Measurements from ENCODE around the gene AADAC. TPM values are rescaled to one million over a fixed set of nuclear protein-coding genes. Genes with fewer than 3 reads are reported as not detected.

Gene AADAC
- total and polyA plus RNA-seq, 2 experiments from 2014 or later = 47.8 to 94.0 TPM

DNA sequence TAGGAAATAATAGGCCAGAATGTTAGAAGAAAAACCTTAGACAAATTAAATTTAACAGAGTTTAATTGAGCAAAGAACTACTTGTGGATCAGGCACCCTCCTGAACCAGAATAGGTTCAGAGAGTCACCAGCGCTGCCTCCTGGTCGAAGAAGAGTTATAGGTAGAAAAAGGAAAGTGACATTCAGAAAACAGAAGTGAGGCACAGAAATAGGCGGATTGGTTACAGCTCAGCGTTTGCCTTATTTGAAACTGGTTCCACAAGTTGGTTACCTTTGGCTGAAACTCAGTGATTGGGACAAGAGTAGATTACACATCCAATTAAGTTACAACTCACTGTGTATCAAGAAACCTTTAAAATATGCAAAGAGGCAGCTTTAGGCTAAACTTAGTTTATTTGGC lies 4.4 kb downstream of the AADAC start:
- H3K79me2 ChIP-seq = no peaks in the 10 kb centered on the region
- H3K4me2 ChIP-seq = no peak overlapping the region
- H3K4me3 ChIP-seq = no peak overlapping the region
- H2AFZ ChIP-seq = no peak overlapping the region
- WGBS (ENCODE audit: low lambda C conversion rate, missing lambda C conversion rate) = 84% methylated on average over 4 of the region's 4 CpGs
- H3K27me3 ChIP-seq = no peaks in the 10 kb centered on the region
- no peak overlapping the region for H3K27ac ChIP-seq
- no peaks in the 10 kb centered on the region for H3K36me3 ChIP-seq (replicated peaks; ENCODE audit: insufficient read depth, low read depth)
- H3K9me2 ChIP-seq (replicated peaks; ENCODE audit: insufficient read depth) = no peaks in the 10 kb centered on the region
- H3K4me1 ChIP-seq (ENCODE audit: insufficient read depth) = no peaks in the 10 kb centered on the region
- no peaks in the 10 kb centered on the region for H4K20me1 ChIP-seq (ENCODE audit: insufficient read depth, poor library complexity, severe bottlenecking)
- TF ChIP-seq EZH2phosphoT487 (IDR thresholded peaks at IDR 0.05; ENCODE audit: low read depth, severe bottlenecking, unreplicated experiment) = no peak
- TF ChIP-seq, protein P1, sequence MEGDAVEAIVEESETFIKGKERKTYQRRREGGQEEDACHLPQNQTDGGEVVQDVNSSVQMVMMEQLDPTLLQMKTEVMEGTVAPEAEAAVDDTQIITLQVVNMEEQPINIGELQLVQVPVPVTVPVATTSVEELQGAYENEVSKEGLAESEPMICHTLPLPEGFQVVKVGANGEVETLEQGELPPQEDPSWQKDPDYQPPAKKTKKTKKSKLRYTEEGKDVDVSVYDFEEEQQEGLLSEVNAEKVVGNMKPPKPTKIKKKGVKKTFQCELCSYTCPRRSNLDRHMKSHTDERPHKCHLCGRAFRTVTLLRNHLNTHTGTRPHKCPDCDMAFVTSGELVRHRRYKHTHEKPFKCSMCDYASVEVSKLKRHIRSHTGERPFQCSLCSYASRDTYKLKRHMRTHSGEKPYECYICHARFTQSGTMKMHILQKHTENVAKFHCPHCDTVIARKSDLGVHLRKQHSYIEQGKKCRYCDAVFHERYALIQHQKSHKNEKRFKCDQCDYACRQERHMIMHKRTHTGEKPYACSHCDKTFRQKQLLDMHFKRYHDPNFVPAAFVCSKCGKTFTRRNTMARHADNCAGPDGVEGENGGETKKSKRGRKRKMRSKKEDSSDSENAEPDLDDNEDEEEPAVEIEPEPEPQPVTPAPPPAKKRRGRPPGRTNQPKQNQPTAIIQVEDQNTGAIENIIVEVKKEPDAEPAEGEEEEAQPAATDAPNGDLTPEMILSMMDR (IDR thresholded peaks at IDR 0.05; ENCODE audit: poor library complexity) = no peak
- TF ChIP-seq EZH2 (IDR thresholded peaks at IDR 0.05; ENCODE audit: borderline replicate concordance) = no peak
- DNase-seq (ENCODE audit: low spot score) = no peak
- H3K9me3 ChIP-seq (ENCODE audit: low read depth) = no peaks in the 10 kb centered on the region

DNA sequence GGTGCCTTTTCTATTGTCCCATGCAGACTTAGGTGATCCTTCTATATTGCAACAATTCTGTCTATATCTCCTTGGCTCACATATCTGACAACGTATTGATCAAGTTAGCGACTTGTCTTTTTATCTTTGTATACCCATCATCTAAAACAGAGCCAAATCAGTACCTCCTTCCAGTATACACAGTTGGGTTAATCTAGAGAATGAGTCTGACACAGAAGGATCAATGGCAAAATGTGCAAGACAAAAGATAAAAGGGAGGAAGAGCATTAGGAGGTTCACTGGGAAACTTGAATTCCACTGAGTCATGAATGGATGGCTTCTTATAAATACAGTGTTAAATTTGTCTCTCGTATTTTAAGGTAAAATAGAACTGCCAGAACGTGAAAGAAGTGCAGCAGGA lies 6.0 kb downstream of the AADAC start:
- DNase-seq (ENCODE audit: low spot score) = no peak
- no peaks in the 10 kb centered on the region for H3K27me3 ChIP-seq
- H3K4me1 ChIP-seq (ENCODE audit: insufficient read depth) = no peaks in the 10 kb centered on the region
- no peak overlapping the region for H3K27ac ChIP-seq
- no peaks in the 10 kb centered on the region for H4K20me1 ChIP-seq (ENCODE audit: insufficient read depth, poor library complexity, severe bottlenecking)
- TF ChIP-seq EZH2phosphoT487 (IDR thresholded peaks at IDR 0.05; ENCODE audit: low read depth, severe bottlenecking, unreplicated experiment) (no peak), EZH2 (IDR thresholded peaks at IDR 0.05; ENCODE audit: borderline replicate concordance) (no peak)
- TF ChIP-seq, protein P1 (IDR thresholded peaks at IDR 0.05; ENCODE audit: poor library complexity) = no peak
- H3K4me3 ChIP-seq = no peak overlapping the region
- no peaks in the 10 kb centered on the region for H3K36me3 ChIP-seq (replicated peaks; ENCODE audit: insufficient read depth, low read depth)
- H2AFZ ChIP-seq = no peak overlapping the region
- no peaks in the 10 kb centered on the region for H3K9me2 ChIP-seq (replicated peaks; ENCODE audit: insufficient read depth)
- no peaks in the 10 kb centered on the region for H3K9me3 ChIP-seq (ENCODE audit: low read depth)
- no peak overlapping the region for H3K4me2 ChIP-seq
- no peaks in the 10 kb centered on the region for H3K79me2 ChIP-seq
- 74% methylated on average over 4 of the region's 4 CpGs for WGBS (ENCODE audit: low lambda C conversion rate, missing lambda C conversion rate)

DNA sequence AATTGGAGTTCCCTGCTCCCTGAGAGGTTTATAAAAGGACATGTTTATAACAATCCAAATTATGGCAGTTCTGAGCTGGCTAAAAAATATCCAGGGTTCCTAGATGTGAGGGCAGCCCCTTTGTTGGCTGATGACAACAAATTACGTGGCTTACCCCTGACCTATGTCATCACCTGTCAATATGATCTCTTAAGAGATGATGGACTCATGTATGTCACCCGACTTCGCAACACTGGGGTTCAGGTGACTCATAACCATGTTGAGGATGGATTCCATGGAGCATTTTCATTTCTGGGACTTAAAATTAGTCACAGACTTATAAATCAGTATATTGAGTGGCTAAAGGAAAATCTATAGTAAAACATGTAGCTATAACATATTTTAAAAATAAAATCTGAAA lies 13.9 kb downstream of the AADAC start:
- Histone ChIP-seq H3K79me2 (no peaks in the 10 kb centered on the region), H3K9me3 (ENCODE audit: low read depth) (no peaks in the 10 kb centered on the region), H3K36me3 (replicated peaks; ENCODE audit: insufficient read depth, low read depth) (no peaks in the 10 kb centered on the region), H3K4me2 (no peak overlapping the region), H3K4me3 (no peak overlapping the region), H3K27me3 (no peaks in the 10 kb centered on the region), H3K27ac (no peak overlapping the region), H3K9me2 (replicated peaks; ENCODE audit: insufficient read depth) (no peaks in the 10 kb centered on the region), H4K20me1 (ENCODE audit: insufficient read depth, poor library complexity, severe bottlenecking) (no peaks in the 10 kb centered on the region), H3K4me1 (ENCODE audit: insufficient read depth) (no peaks in the 10 kb centered on the region), H2AFZ (no peak overlapping the region)
- TF ChIP-seq, protein P1 (IDR thresholded peaks at IDR 0.05; ENCODE audit: poor library complexity) = no peak
- TF ChIP-seq EZH2phosphoT487 (IDR thresholded peaks at IDR 0.05; ENCODE audit: low read depth, severe bottlenecking, unreplicated experiment) (no peak), EZH2 (IDR thresholded peaks at IDR 0.05; ENCODE audit: borderline replicate concordance) (no peak)
- DNase-seq (ENCODE audit: low spot score) = no peak
- 95% methylated on average over 3 of the region's 3 CpGs for WGBS (ENCODE audit: low lambda C conversion rate, missing lambda C conversion rate)
